ENCODE measurements around the gene NFIB.

GRCh38 chr9:14156046-14156445 is 157.9 kb downstream of the NFIB start:
- TF ChIP-seq EZH2phosphoT487 (IDR thresholded peaks at IDR 0.05; ENCODE audit: insufficient read depth, low read depth) (no peak), EZH2 (IDR thresholded peaks at IDR 0.05; ENCODE audit: insufficient read depth, poor library complexity, severe bottlenecking) (no peak)

All from GM23248 (cell line).